A549 (cell line): ENCODE results near the gene EPDR1. TPM values are rescaled to one million over a fixed set of nuclear protein-coding genes. Genes with fewer than 3 reads are reported as not detected.

Experiments
- ATAC-seq, 2 experiments: fragments of 200-7000 bp in 1 of 2; fragments of >200 bp in 1 of 2; cut with Nextera tagmentation in 1 of 2; cut with Tn5 transposase in 1 of 2; 3 replicates each; pipeline versions ENCODE4 v1.8.0 to v1.9.1; 2018 to 2020; ENCODE audit warnings: mild to moderate bottlenecking in 1 of 2, moderate library complexity in 1 of 2
- CTCF ChIA-PET: fragments of 300-600 bp; sonication (Branson Sonifier 250); formaldehyde crosslinking; extraction: SDS; loops from one replicate; lab custom pipeline; 2021; ENCODE audit warnings: antibody characterized with exemption, inconsistent platforms; lab: Yijun Ruan, JAX
- POLR2A ChIA-PET: fragments of 350-600 bp; formaldehyde crosslinking; extraction: SDS; loops from one replicate; lab custom pipeline; 2021; ENCODE audit warnings: antibody characterized with exemption, inconsistent platforms; lab: Yijun Ruan, JAX
- DNase-seq, 2 experiments: peaks; one replicate each; pipeline versions ENCODE4 v3.0.0 to v3.0.0-alpha.2; 2011 to 2016; ENCODE audit warnings: low read depth in 1 of 2, low spot score in 1 of 2
- FAIRE-seq: peaks from 2 replicates; lab custom pipeline; 2011; peaks lifted over from hg19 to GRCh38; lab: Jason Lieb, UNC
- H3K27ac ChIP-seq, 2 experiments: fragments of >200 bp; sonication (Bioruptor Twin); formaldehyde crosslinking; 3 replicates each; pipeline ENCODE4 v1.5.1; 2016 to 2017
- H3K4me1 ChIP-seq: fragments of >200 bp; sonication (Bioruptor Twin); formaldehyde crosslinking; 3 replicates; pipeline ENCODE4 v1.6.1; 2016
- H3K4me2 ChIP-seq: fragments of >200 bp; sonication (Bioruptor Twin); formaldehyde crosslinking; 3 replicates; pipeline ENCODE4 v1.6.1; 2016
- H3K4me3 ChIP-seq: fragments of >200 bp; sonication (Bioruptor Twin); formaldehyde crosslinking; 3 replicates; pipeline ENCODE4 v1.5.1; 2016
- H3K9me3 ChIP-seq: fragments of >200 bp; sonication (Bioruptor Twin); formaldehyde crosslinking; 3 replicates; pipeline ENCODE4 v1.6.1; 2016
- CEBPB ChIP-seq, 2 experiments: fragments of >200 bp in 1 of 2; sonication (Bioruptor Twin) in 1 of 2; formaldehyde crosslinking in 1 of 2; IDR thresholded peaks; 2 replicates each; pipeline ENCODE4 v1.6.1; 2012 to 2016
- CHD2 ChIP-seq: fragments of 150-350 bp; IDR thresholded peaks from 2 replicates; pipeline ENCODE4 v1.6.1; 2014; ENCODE audit warnings: low read length; ENCODE audit not compliant: partially characterized antibody
- CHD4 ChIP-seq: fragments of 200-600 bp; sonication (generic); IDR thresholded peaks from 2 replicates; pipeline ENCODE4 v1.6.1; 2016; ENCODE audit warnings: antibody characterized with exemption, mild to moderate bottlenecking, borderline replicate concordance
- EHF ChIP-seq: fragments of 250-450 bp; sonication (Bioruptor Pico); IDR thresholded peaks from 2 replicates; pipeline ENCODE4 v1.5.0; 2020; ENCODE audit warnings: mild to moderate bottlenecking
- EHMT2 ChIP-seq: fragments of 200-600 bp; sonication (generic); IDR thresholded peaks from 2 replicates; pipeline ENCODE4 v1.6.1; 2016; ENCODE audit warnings: antibody characterized with exemption, low read depth, mild to moderate bottlenecking, moderate library complexity
- EP300 ChIP-seq, 2 experiments: fragments of >200 bp; sonication (Bioruptor Twin); formaldehyde crosslinking; IDR thresholded peaks; 2 replicates in 1 of 2; 3 replicates in 1 of 2; pipeline ENCODE4 v1.6.1; 2016 to 2017
- FOXS1 ChIP-seq: fragments of 250-450 bp; sonication (Bioruptor Pico); IDR thresholded peaks from 2 replicates; pipeline ENCODE4 v1.5.0; 2020; ENCODE audit warnings: mild to moderate bottlenecking, moderate library complexity
- HEYL ChIP-seq: fragments of 250-450 bp; sonication (Bioruptor Pico); IDR thresholded peaks from 2 replicates; pipeline ENCODE4 v1.8.0; 2021; ENCODE audit warnings: mild to moderate bottlenecking, moderate library complexity
- HOXA7 ChIP-seq: fragments of 250-450 bp; sonication (Bioruptor Pico); IDR thresholded peaks from 2 replicates; pipeline ENCODE4 v1.5.0; 2020; ENCODE audit warnings: mild to moderate bottlenecking, moderate library complexity
- JUN ChIP-seq, 2 experiments: fragments of >200 bp; sonication (Bioruptor Twin); formaldehyde crosslinking; IDR thresholded peaks; 2 replicates in 1 of 2; 3 replicates in 1 of 2; pipeline ENCODE4 v1.6.1; 2016 to 2017
- JUNB ChIP-seq: fragments of >200 bp; sonication (Bioruptor Twin); formaldehyde crosslinking; IDR thresholded peaks from 2 replicates; pipeline ENCODE4 v1.6.1; 2016
- NPAS2 ChIP-seq: fragments of 250-450 bp; sonication (Bioruptor Pico); IDR thresholded peaks from 2 replicates; pipeline ENCODE4 v1.8.0; 2022; ENCODE audit warnings: mild to moderate bottlenecking, moderate library complexity, borderline replicate concordance
- NR3C1 ChIP-seq: fragments of >200 bp; sonication (Bioruptor Twin); formaldehyde crosslinking; IDR thresholded peaks from 3 replicates; pipeline ENCODE4 v1.6.1; 2017
- PHF8 ChIP-seq: fragments of 200-600 bp; sonication (generic); IDR thresholded peaks from 2 replicates; pipeline ENCODE4 v1.6.1; 2016; ENCODE audit warnings: low read depth, mild to moderate bottlenecking, antibody characterized with exemption, moderate library complexity, borderline replicate concordance
- POLR2A ChIP-seq: IDR thresholded peaks from 2 replicates; pipeline ENCODE4 v1.6.1; 2012; ENCODE audit warnings: mild to moderate bottlenecking, low read length
- RFX5 ChIP-seq: fragments of 450-650 bp; IDR thresholded peaks from 2 replicates; pipeline ENCODE4 v1.7.1; 2014; ENCODE audit warnings: antibody characterized with exemption, mild to moderate bottlenecking, moderate library complexity
- RNF2 ChIP-seq: fragments of 200-600 bp; sonication (generic); IDR thresholded peaks from 2 replicates; pipeline ENCODE4 v1.6.1; 2016; ENCODE audit warnings: low read depth, mild to moderate bottlenecking, antibody characterized with exemption, moderate library complexity, borderline replicate concordance
- SMC3 ChIP-seq: fragments of >200 bp; sonication (Bioruptor Twin); formaldehyde crosslinking; IDR thresholded peaks from 3 replicates; pipeline ENCODE4 v1.6.1; 2018; ENCODE audit warnings: inconsistent platforms
- TP53 ChIP-seq: fragments of 250-450 bp; sonication (Bioruptor Pico); IDR thresholded peaks from 2 replicates; pipeline ENCODE4 v1.5.0; 2021; ENCODE audit warnings: mild to moderate bottlenecking, moderate library complexity
- ZC3H11A ChIP-seq: fragments of 450-650 bp; IDR thresholded peaks from 2 replicates; pipeline ENCODE4 v1.6.1; 2014; ENCODE audit warnings: antibody characterized with exemption, mild to moderate bottlenecking
- WGBS: methylation state at CpG from one replicate; pipeline ENCODE4 v1.1.6; 2017; ENCODE audit errors: missing lambda C conversion rate; 5-methylcytosine and 5-hydroxymethylcytosine counted together
- polyA plus RNA-seq, 4 experiments: library from polyadenylated mRNA; depleted of rRNA in 3 of 4; stranded (reverse); fragments of >200 nt; fragmentation: RNase III in 1 of 4; extraction: RNeasy Plus Mini Kit Qiagen cat#74134 plus additional on column Dnase treatment in 1 of 4; gene quantifications; 2 replicates in 3 of 4; 3 replicates in 1 of 4; pipeline ENCODE4 v1.2.3, GENCODE V29; 2011 to 2017
- TF ChIP-seq, protein P1 (sequence below): fragments of >200 bp; sonication (Bioruptor Twin); formaldehyde crosslinking; IDR thresholded peaks from 3 replicates; pipeline ENCODE4 v1.6.1; 2016
- TF ChIP-seq, protein P2 (sequence below): IDR thresholded peaks from 2 replicates; pipeline ENCODE4 v1.6.1; 2012
- TF ChIP-seq, protein P3 (sequence below): fragments of 250-450 bp; sonication (Bioruptor Pico); IDR thresholded peaks from 2 replicates; pipeline ENCODE4 v1.5.0; 2021; ENCODE audit warnings: mild to moderate bottlenecking, moderate library complexity, borderline replicate concordance

EPDR1 gene
- polyA plus RNA-seq, 2 of the 4 experiments (the other 2 are of a cell fraction), result 101 to 112 TPM

- TF ChIP-seq SMC3, result no peak
- no peak for TF ChIP-seq ZC3H11A
- no peak for TF ChIP-seq NR3C1
- no peak for TF ChIP-seq CHD2
Observed at GRCh38 chr7:37973915-37974314, 53.5 kb downstream of the EPDR1 start (continued).

GRCh38 chr7:37974711-37975110 lies 54.3 kb downstream of the EPDR1 start:
- no peak for DNase-seq
- TF ChIP-seq NR3C1, result no peak
- TF ChIP-seq, protein P1, sequence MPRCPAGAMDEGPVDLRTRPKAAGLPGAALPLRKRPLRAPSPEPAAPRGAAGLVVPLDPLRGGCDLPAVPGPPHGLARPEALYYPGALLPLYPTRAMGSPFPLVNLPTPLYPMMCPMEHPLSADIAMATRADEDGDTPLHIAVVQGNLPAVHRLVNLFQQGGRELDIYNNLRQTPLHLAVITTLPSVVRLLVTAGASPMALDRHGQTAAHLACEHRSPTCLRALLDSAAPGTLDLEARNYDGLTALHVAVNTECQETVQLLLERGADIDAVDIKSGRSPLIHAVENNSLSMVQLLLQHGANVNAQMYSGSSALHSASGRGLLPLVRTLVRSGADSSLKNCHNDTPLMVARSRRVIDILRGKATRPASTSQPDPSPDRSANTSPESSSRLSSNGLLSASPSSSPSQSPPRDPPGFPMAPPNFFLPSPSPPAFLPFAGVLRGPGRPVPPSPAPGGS, result no peak
- TF ChIP-seq, protein P2, sequence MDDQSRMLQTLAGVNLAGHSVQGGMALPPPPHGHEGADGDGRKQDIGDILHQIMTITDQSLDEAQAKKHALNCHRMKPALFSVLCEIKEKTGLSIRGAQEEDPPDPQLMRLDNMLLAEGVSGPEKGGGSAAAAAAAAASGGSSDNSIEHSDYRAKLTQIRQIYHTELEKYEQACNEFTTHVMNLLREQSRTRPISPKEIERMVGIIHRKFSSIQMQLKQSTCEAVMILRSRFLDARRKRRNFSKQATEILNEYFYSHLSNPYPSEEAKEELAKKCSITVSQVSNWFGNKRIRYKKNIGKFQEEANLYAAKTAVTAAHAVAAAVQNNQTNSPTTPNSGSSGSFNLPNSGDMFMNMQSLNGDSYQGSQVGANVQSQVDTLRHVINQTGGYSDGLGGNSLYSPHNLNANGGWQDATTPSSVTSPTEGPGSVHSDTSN, result no peak
- no peak for TF ChIP-seq EP300 (IDR thresholded peaks at IDR 0.05)
- TF ChIP-seq EHMT2, result no peak
- TF ChIP-seq CEBPB (IDR thresholded peaks at IDR 0.05), result no peak
- TF ChIP-seq JUN (IDR thresholded peaks at IDR 0.05), result no peak
- no peak for TF ChIP-seq RNF2

DNA sequence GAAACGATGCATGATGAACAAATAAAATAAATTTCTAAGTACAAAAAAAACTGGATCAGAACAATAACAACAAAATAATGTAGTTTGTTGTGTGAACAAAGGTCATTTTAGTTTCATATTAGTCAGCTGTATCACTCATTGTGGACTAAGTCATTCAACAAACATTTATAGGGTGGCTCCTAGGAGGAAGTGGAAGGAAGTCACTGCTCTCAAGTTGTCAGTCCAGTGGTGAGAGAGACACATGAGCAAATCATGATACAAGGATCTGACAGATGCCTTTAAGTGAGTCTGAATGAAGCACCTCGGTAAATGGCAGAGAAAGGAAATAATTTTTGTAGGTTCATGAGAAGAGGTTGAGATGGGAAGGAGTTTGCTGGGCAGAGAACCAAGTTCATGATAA lies 56.8 kb downstream of the EPDR1 start:
- ChIA-PET POLR2A (no interaction called here), CTCF (no interaction called here)
- H3K9me3 ChIP-seq, result no peaks in the 10 kb centered on the region
- H3K4me3 ChIP-seq, result no peak overlapping the region
- no peak overlapping the region for H3K27ac ChIP-seq
- FAIRE-seq (peak; percentile 82), DNase-seq (peak in 1 of 2 experiments; percentile 47)
- H3K4me2 ChIP-seq, result peak overlapping the region; percentile 30; the same call in 2 of the 3 replicates
- peaks cover 9% of the 10 kb centered on the region; the same call in 2 of the 3 replicates for H3K4me1 ChIP-seq
- 50% methylated on average over 2 of the region's 2 CpGs for WGBS
- no peak for TF ChIP-seq CHD4
- TF ChIP-seq NPAS2, result no peak
- TF ChIP-seq, all 56 proteins: peak for 0
- peak; percentile 75 to 77 for ATAC-seq

More at GRCh38 chr7:37974711-37975110, 54.3 kb downstream of the EPDR1 start:
- 85% methylated on average over 4 of the region's 4 CpGs for WGBS
- FAIRE-seq, result no peak
- no peak overlapping the region for H3K27ac ChIP-seq
- POLR2A ChIA-PET, result no interaction called here
- CTCF ChIA-PET, result interaction anchor here (1.2 to 2.8 kb wide), 3 partner anchors 54 to 361 kb away, joined by 3 to 8 read pairs (median 5); partner anchors contain the start of genes EPDR1 and SFRP4
- H3K9me3 ChIP-seq, result no peaks in the 10 kb centered on the region
- ATAC-seq, result no peak
- H3K4me1 ChIP-seq, result peaks cover 9% of the 10 kb centered on the region; the same call in 2 of the 3 replicates
- no peak overlapping the region for H3K4me2 ChIP-seq
- no peak overlapping the region for H3K4me3 ChIP-seq

- Histone ChIP-seq H3K4me2 (no peak overlapping the region), H3K4me3 (no peak overlapping the region), H3K27ac (no peak overlapping the region), H3K4me1 (peaks cover 13% of the 10 kb centered on the region; the same call in 2 of the 3 replicates), H3K9me3 (no peaks in the 10 kb centered on the region)
- no peak for ATAC-seq
- FAIRE-seq, result peak; percentile 18
- POLR2A ChIA-PET, result no interaction called here
- no peak for DNase-seq
- TF ChIP-seq JUNB (no peak), HOXA7 (CRISPR knock-in tag) (no peak), RNF2 (no peak), EHF (no peak), TP53 (CRISPR knock-in tag) (no peak), POLR2A (no peak), FOXS1 (no peak), PHF8 (no peak), HEYL (no peak), CHD2 (no peak), RFX5 (no peak)
- TF ChIP-seq, protein P3, sequence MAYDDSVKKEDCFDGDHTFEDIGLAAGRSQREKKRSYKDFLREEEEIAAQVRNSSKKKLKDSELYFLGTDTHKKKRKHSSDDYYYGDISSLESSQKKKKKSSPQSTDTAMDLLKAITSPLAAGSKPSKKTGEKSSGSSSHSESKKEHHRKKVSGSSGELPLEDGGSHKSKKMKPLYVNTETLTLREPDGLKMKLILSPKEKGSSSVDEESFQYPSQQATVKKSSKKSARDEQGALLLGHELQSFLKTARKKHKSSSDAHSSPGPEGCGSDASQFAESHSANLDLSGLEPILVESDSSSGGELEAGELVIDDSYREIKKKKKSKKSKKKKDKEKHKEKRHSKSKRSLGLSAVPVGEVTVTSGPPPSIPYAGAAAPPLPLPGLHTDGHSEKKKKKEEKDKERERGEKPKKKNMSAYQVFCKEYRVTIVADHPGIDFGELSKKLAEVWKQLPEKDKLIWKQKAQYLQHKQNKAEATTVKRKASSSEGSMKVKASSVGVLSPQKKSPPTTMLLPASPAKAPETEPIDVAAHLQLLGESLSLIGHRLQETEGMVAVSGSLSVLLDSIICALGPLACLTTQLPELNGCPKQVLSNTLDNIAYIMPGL, result no peak
- CTCF ChIA-PET, result no interaction called here
Observed at GRCh38 chr7:37981664-37982063, 61.2 kb downstream of the EPDR1 start.
